Lower leg skin (tissue), 3 donors: ENCODE data around the gene ISY1.

ENCODE experiments used
- POLR2A ChIP-seq, 2 donors: fragments of 450-650 bp; IDR thresholded peaks; one replicate each; pipeline ENCODE4 v1.6.1; 2016 to 2017; ENCODE audit warnings: antibody characterized with exemption in 2 of 2, mild to moderate bottlenecking in 1 of 2, moderate library complexity in 1 of 2
- TF ChIP-seq, protein P1 (sequence below), 3 donors: fragments of 450-650 bp; IDR thresholded peaks; one replicate each; pipeline ENCODE4 v1.5.1; 2016; ENCODE audit warnings: antibody characterized with exemption in 3 of 3, mild to moderate bottlenecking in 3 of 3, moderate library complexity in 2 of 3

DNA sequence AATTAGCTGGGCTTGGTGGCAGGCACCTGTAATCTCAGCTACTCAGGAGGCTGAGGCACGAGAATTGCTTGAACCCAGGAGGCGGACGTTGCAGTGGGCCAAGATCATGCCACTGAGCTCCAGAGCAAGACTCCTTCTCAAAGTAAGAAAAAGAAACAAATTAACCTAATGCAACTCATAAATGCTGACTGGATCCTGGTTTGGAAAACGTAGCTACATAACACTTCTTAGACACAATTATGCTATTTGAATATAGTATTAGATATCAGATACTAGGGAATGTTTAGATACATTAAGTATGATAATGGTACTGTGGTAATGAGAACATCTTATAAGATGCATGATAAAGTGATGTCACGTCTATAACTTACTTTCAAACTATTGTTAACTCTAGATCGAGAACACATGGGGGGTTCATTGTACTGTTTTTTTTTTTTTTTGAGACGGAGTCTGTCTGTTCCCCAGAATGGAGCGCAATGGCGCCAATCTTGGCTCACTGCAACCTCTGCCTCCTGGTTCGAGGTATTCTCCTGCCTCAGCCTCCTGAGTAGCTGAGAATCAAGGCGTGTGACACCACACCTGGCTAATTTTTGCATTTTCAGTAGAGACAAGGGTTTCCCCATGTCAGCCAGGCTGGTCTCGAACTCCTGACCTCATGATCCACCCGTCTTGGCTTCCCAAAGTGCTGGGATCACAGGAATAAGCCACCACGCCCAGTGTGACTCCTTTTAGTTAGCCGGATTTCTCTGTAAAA is 5.9 kb upstream of the ISY1 start:
- TF ChIP-seq, protein P1, sequence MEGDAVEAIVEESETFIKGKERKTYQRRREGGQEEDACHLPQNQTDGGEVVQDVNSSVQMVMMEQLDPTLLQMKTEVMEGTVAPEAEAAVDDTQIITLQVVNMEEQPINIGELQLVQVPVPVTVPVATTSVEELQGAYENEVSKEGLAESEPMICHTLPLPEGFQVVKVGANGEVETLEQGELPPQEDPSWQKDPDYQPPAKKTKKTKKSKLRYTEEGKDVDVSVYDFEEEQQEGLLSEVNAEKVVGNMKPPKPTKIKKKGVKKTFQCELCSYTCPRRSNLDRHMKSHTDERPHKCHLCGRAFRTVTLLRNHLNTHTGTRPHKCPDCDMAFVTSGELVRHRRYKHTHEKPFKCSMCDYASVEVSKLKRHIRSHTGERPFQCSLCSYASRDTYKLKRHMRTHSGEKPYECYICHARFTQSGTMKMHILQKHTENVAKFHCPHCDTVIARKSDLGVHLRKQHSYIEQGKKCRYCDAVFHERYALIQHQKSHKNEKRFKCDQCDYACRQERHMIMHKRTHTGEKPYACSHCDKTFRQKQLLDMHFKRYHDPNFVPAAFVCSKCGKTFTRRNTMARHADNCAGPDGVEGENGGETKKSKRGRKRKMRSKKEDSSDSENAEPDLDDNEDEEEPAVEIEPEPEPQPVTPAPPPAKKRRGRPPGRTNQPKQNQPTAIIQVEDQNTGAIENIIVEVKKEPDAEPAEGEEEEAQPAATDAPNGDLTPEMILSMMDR (IDR thresholded peaks at IDR 0.05): no peak
- no peak for TF ChIP-seq POLR2A (IDR thresholded peaks at IDR 0.05)
